Neural progenitor cell (in vitro differentiated cells): ENCODE measurements around the gene ST8SIA5.

Experiments
- EZH2 ChIP-seq: fragments of 200-600 bp; sonication (generic); IDR thresholded peaks from 2 replicates; pipeline ENCODE4 v1.6.1; 2017; ENCODE audit warnings: antibody characterized with exemption, mild to moderate bottlenecking, moderate library complexity
- EZH2phosphoT487 ChIP-seq: fragments of 200-600 bp; sonication (generic); IDR thresholded peaks from 2 replicates; pipeline ENCODE4 v1.6.1; 2017; ENCODE audit warnings: antibody characterized with exemption
- TF ChIP-seq, protein P1 (sequence below): fragments of 200-600 bp; sonication (generic); IDR thresholded peaks from 2 replicates; pipeline ENCODE4 v1.5.1; 2017; ENCODE audit warnings: antibody characterized with exemption, mild to moderate bottlenecking

DNA sequence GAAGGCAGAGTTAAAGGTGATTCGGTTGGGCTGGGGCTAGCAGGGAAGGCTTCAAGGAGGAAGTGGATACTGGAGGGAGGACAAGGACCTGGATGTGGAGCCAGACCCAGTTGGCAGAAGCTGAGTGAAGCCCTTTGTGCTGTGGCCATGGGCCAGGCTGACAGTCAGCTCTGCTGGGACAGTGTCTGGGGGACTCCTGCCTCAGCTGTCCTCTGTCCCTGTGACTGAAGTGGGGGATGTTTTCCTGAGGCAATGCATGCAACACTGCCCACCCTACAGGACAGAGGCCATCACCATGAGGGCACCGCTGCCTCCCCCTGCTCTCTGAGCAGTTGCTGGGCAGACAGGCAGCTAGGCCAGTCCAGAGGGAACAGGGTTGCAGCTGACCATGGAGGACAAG is 40.0 kb downstream of the ST8SIA5 start:
- TF ChIP-seq, protein P1, sequence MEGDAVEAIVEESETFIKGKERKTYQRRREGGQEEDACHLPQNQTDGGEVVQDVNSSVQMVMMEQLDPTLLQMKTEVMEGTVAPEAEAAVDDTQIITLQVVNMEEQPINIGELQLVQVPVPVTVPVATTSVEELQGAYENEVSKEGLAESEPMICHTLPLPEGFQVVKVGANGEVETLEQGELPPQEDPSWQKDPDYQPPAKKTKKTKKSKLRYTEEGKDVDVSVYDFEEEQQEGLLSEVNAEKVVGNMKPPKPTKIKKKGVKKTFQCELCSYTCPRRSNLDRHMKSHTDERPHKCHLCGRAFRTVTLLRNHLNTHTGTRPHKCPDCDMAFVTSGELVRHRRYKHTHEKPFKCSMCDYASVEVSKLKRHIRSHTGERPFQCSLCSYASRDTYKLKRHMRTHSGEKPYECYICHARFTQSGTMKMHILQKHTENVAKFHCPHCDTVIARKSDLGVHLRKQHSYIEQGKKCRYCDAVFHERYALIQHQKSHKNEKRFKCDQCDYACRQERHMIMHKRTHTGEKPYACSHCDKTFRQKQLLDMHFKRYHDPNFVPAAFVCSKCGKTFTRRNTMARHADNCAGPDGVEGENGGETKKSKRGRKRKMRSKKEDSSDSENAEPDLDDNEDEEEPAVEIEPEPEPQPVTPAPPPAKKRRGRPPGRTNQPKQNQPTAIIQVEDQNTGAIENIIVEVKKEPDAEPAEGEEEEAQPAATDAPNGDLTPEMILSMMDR, result no peak
- TF ChIP-seq EZH2phosphoT487 (no peak), EZH2 (no peak)
